Keratinocyte (primary cell): ENCODE data around the gene DAPK1. TPM values are rescaled to one million over a fixed set of nuclear protein-coding genes. Genes with fewer than 3 reads are reported as not detected.

ENCODE experiments used
- DNase-seq: peaks from one replicate; pipeline ENCODE4 v3.0.0-alpha.2; 2011; ENCODE audit warnings: low read depth, missing footprints, low spot score
- FAIRE-seq: peaks from 2 replicates; lab custom pipeline; 2011; peaks lifted over from hg19 to GRCh38; lab: Jason Lieb, UNC
- H2AFZ ChIP-seq: 2 replicates; pipeline ENCODE4 v1.6.0; 2012; ENCODE audit warnings: low read length, control low read depth, inconsistent platforms; ENCODE audit not compliant: control insufficient read depth
- H3K27ac ChIP-seq: 2 replicates; pipeline ENCODE4 v1.5.1; 2011; ENCODE audit warnings: low read length; ENCODE audit not compliant: control insufficient read depth, insufficient read depth
- H3K27me3 ChIP-seq: 3 replicates; pipeline ENCODE4 v1.6.0; 2011; ENCODE audit warnings: low read length; ENCODE audit not compliant: control insufficient read depth, insufficient read depth; ENCODE audit errors: extremely low read depth
- H3K36me3 ChIP-seq, 2 experiments: 2 replicates in 1 of 2; 3 replicates in 1 of 2; pipeline ENCODE4 v1.5.1; 2011; ENCODE audit warnings: low read length in 2 of 2, mild to moderate bottlenecking in 1 of 2; ENCODE audit not compliant: control insufficient read depth in 2 of 2, insufficient read depth in 2 of 2; ENCODE audit errors: extremely low read depth in 1 of 2
- H3K4me1 ChIP-seq: 3 replicates; pipeline ENCODE4 v1.5.1; 2011; ENCODE audit warnings: low read length; ENCODE audit not compliant: control insufficient read depth, insufficient read depth; ENCODE audit errors: extremely low read depth
- H3K4me2 ChIP-seq: 3 replicates; pipeline ENCODE4 v1.6.0; 2011; ENCODE audit warnings: low read depth, low read length; ENCODE audit not compliant: control insufficient read depth, insufficient read depth; ENCODE audit errors: extremely low read depth
- H3K4me3 ChIP-seq, 3 experiments: fragments of 200-600 bp in 1 of 3; sonication (generic) in 1 of 3; 2 replicates in 2 of 3; 3 replicates in 1 of 3; pipeline ENCODE4 v1.5.1; 2011 to 2016; ENCODE audit warnings: low read length in 3 of 3, mild to moderate bottlenecking in 3 of 3, control low read depth in 2 of 3, inconsistent platforms in 1 of 3, low read depth in 1 of 3, mixed read lengths in 1 of 3, mixed run types in 1 of 3, moderate library complexity in 1 of 3; ENCODE audit not compliant: control insufficient read depth in 2 of 3, insufficient read depth in 2 of 3; ENCODE audit errors: extremely low read depth in 1 of 3
- H3K79me2 ChIP-seq: 2 replicates; pipeline ENCODE4 v1.6.0; 2012; ENCODE audit warnings: low read length; ENCODE audit not compliant: control insufficient read depth, insufficient read depth
- H3K9ac ChIP-seq: 3 replicates; pipeline ENCODE4 v1.6.0; 2011; ENCODE audit warnings: low read length; ENCODE audit not compliant: control insufficient read depth, insufficient read depth; ENCODE audit errors: extremely low read depth
- H3K9me1 ChIP-seq: 3 replicates; pipeline ENCODE4 v1.6.0; 2011; ENCODE audit warnings: low read length; ENCODE audit not compliant: control insufficient read depth, insufficient read depth; ENCODE audit errors: extremely low read depth
- H3K9me3 ChIP-seq: 2 replicates; pipeline ENCODE4 v1.5.1; 2012; ENCODE audit warnings: low read depth, low read length; ENCODE audit not compliant: control insufficient read depth
- H4K20me1 ChIP-seq: 3 replicates; pipeline ENCODE4 v1.6.0; 2011; ENCODE audit warnings: low read length; ENCODE audit not compliant: control insufficient read depth, insufficient read depth; ENCODE audit errors: extremely low read depth
- CTCF ChIP-seq, 3 experiments: IDR thresholded peaks in 1 of 3; conservative IDR thresholded peaks in 1 of 3; optimal IDR thresholded peaks in 1 of 3; 2 replicates in 2 of 3; 3 replicates in 1 of 3; pipeline versions ENCODE3 to v1.5.1; 2011; ENCODE audit warnings: low read length in 3 of 3, mild to moderate bottlenecking in 3 of 3, moderate library complexity in 2 of 3, control low read depth in 1 of 3, inconsistent platforms in 1 of 3; ENCODE audit not compliant: insufficient read depth in 2 of 3; ENCODE audit errors: extremely low read depth in 1 of 3
- EZH2 ChIP-seq: IDR thresholded peaks from one replicate; pipeline ENCODE4 v1.6.1; 2012; ENCODE audit warnings: inconsistent platforms, mild to moderate bottlenecking, low read length, moderate library complexity
- dilution Hi-C: fragments of 300-500 bp; cut with MboI; formaldehyde crosslinking; loops from one replicate; pipeline ENCODE4 v1.7.0; 2020; ENCODE audit warnings: low sequenced_read_pairs; ENCODE audit not compliant: extremely low pct_ligation_motif_present
- polyA plus RNA-seq, 5 experiments: library from polyadenylated mRNA; depleted of rRNA in 3 of 5; stranded (reverse) in 3 of 5; stranded (forward) in 1 of 5; unstranded in 1 of 5; fragments of >200 nt; gene quantifications; 1 replicate in 1 of 5; 2 replicates in 3 of 5; 3 replicates in 1 of 5; pipeline versions ENCODE4 v1.2.1 to v1.2.3, GENCODE V29; 2011 to 2012; ENCODE audit warnings: missing spikeins in 2 of 5, low read depth in 1 of 5, low replicate concordance in 1 of 5

DAPK1 gene
- polyA plus RNA-seq, 1 donor (not counting 4 experiments of a cell fraction or from before 2014, with no cell fraction given): 2.8 TPM

- H3K4me1 ChIP-seq: no peaks in the 10 kb centered on the region
- H3K9me1 ChIP-seq: no peaks in the 10 kb centered on the region
- H3K27me3 ChIP-seq: no peaks in the 10 kb centered on the region
- H4K20me1 ChIP-seq: no peaks in the 10 kb centered on the region
- dilution Hi-C loops: no loop called here
- TF ChIP-seq EZH2: no peak
- TF ChIP-seq CTCF (optimal IDR thresholded peaks at IDR 0.05 in 1 of 3, IDR thresholded peaks at IDR 0.05 in 1 of 3, conservative IDR thresholded peaks at IDR 0.05 in 1 of 3; ENCODE audit: extremely low read depth in 1 of 3, insufficient read depth in 2 of 3, low read length in 3 of 3): no peak
- no peak overlapping the region for H3K9ac ChIP-seq
- H3K27ac ChIP-seq: no peak overlapping the region
- no peak overlapping the region for H3K4me2 ChIP-seq
- no peaks in the 10 kb centered on the region for H3K9me3 ChIP-seq
- H3K4me3 ChIP-seq: no peak overlapping the region
- H2AFZ ChIP-seq: no peak overlapping the region
- no peaks in the 10 kb centered on the region for H3K79me2 ChIP-seq
- no peaks in the 10 kb centered on the region for H3K36me3 ChIP-seq
- DNase-seq (no peak), FAIRE-seq (no peak)
Measured at GRCh38 chr9:87685871-87686519, 188.3 kb downstream of the DAPK1 start.

- TF ChIP-seq EZH2: no peak
- no peak for TF ChIP-seq CTCF (optimal IDR thresholded peaks at IDR 0.05 in 1 of 3, IDR thresholded peaks at IDR 0.05 in 1 of 3, conservative IDR thresholded peaks at IDR 0.05 in 1 of 3; ENCODE audit: extremely low read depth in 1 of 3, insufficient read depth in 2 of 3, low read length in 3 of 3)
- Histone ChIP-seq H3K9me1 (no peaks in the 10 kb centered on the region), H3K9me3 (no peaks in the 10 kb centered on the region), H3K36me3 (no peaks in the 10 kb centered on the region), H3K4me3 (no peak overlapping the region), H3K27ac (no peak overlapping the region), H3K9ac (no peak overlapping the region), H3K4me1 (no peaks in the 10 kb centered on the region), H4K20me1 (no peaks in the 10 kb centered on the region), H2AFZ (no peak overlapping the region), H3K27me3 (no peaks in the 10 kb centered on the region), H3K79me2 (no peaks in the 10 kb centered on the region), H3K4me2 (no peak overlapping the region)
- no peak for FAIRE-seq
- dilution Hi-C loops: no loop called here
- DNase-seq: no peak
Measured at GRCh38 chr9:87686520-87687090, 188.9 kb downstream of the DAPK1 start.
